Activated effector memory CD4-positive, alpha-beta T cell treated with Interleukin-2 at 50 U/mL for 16 hours (primary cell): ENCODE measurements around the gene ASXL3.

Experiments
- DNase-seq: peaks from one replicate; pipeline ENCODE4 v3.0.0-alpha.2; 2020

The ASXL3 gene

GRCh38 chr18:33733376-33733775, 155.4 kb downstream of the ASXL3 start:
- no peak for DNase-seq

- DNase-seq: no peak
Observed at GRCh38 chr18:33735428-33735827, 157.4 kb downstream of the ASXL3 start.

GRCh38 chr18:33741760-33742159, 163.7 kb downstream of the ASXL3 start:
- DNase-seq: no peak

GRCh38 chr18:33744032-33744697, 166.1 kb downstream of the ASXL3 start:
- no peak for DNase-seq

- DNase-seq: no peak
Observed at GRCh38 chr18:33745151-33745795, 167.3 kb downstream of the ASXL3 start.

- no peak for DNase-seq
Observed at GRCh38 chr18:33745871-33746545, 168.0 kb downstream of the ASXL3 start.

- DNase-seq: no peak
Observed at GRCh38 chr18:33749834-33750233, 171.8 kb downstream of the ASXL3 start.

GRCh38 chr18:33750366-33750765, 172.3 kb downstream of the ASXL3 start:
- DNase-seq: no peak

- no peak for DNase-seq
Observed at GRCh38 chr18:33751613-33752221, 173.7 kb downstream of the ASXL3 start.

GRCh38 chr18:33755391-33755790, 177.4 kb downstream of the ASXL3 start:
- no peak for DNase-seq

- no peak for DNase-seq
Observed at GRCh38 chr18:33755931-33756560, 178.0 kb downstream of the ASXL3 start.

GRCh38 chr18:33757037-33757436, 179.0 kb downstream of the ASXL3 start:
- no peak for DNase-seq

- no peak for DNase-seq
Observed at GRCh38 chr18:33761363-33761762, 183.3 kb downstream of the ASXL3 start.

- DNase-seq: no peak
Observed at GRCh38 chr18:33781429-33781828, 203.4 kb downstream of the ASXL3 start.
